ENCODE data around the gene PRXL2A. TPM values are rescaled to one million over a fixed set of nuclear protein-coding genes. Genes with fewer than 3 reads are reported as not detected.

The PRXL2A gene
- total and polyA plus RNA-seq, 7 donors: 19.0 to 51.8 (median 35.8) TPM

- peaks cover 15% of the 10 kb centered on the region for H3K4me1 ChIP-seq
- H3K27me3 ChIP-seq (ENCODE audit: insufficient read depth in 3 of 3, low read length in 2 of 3): no peaks in the 10 kb centered on the region
- intact Hi-C loops (cut with DNase I): loop anchor here in 1 of 2 donors (5.0 kb wide), 1 partner anchor 45 kb away; the partner anchor contains the start of gene PRXL2A
- no peak overlapping the region for H3K4me3 ChIP-seq
- no peak for TF ChIP-seq CTCF (IDR thresholded peaks at IDR 0.05)
- no peaks in the 10 kb centered on the region for H3K36me3 ChIP-seq (ENCODE audit: insufficient read depth in 1 of 2, low read depth in 1 of 2)
- WGBS, 3 donors: 69 to 79% (median 69%) methylated on average over 4 of the region's 4 CpGs
- no peak overlapping the region for H3K27ac ChIP-seq
- ATAC-seq: no peak
- no peaks in the 10 kb centered on the region for H3K9me3 ChIP-seq
- DNase-seq: no peak
Observed at GRCh38 chr10:80452640-80453039, 44.3 kb downstream of the PRXL2A start.

GRCh38 chr10:80453056-80453841 is 44.9 kb downstream of the PRXL2A start:
- DNase-seq: no peak
- H3K4me1 ChIP-seq: peaks cover 22% of the 10 kb centered on the region
- H3K9me3 ChIP-seq: no peaks in the 10 kb centered on the region
- peak overlapping the region; percentile 58 for H3K4me3 ChIP-seq
- H3K36me3 ChIP-seq (ENCODE audit: insufficient read depth in 1 of 2, low read depth in 1 of 2): no peaks in the 10 kb centered on the region
- intact Hi-C loops (cut with DNase I): loop anchor here in 1 of 2 donors (5.0 kb wide), 1 partner anchor 46 kb away; the partner anchor contains the start of gene PRXL2A
- peak overlapping the region; percentile 81 for H3K27ac ChIP-seq
- TF ChIP-seq CTCF (IDR thresholded peaks at IDR 0.05): no peak
- ATAC-seq: no peak
- WGBS, 3 donors: 31 to 39% (median 32%) methylated on average over 23 of the region's 23 CpGs
- H3K27me3 ChIP-seq (ENCODE audit: insufficient read depth in 3 of 3, low read length in 2 of 3): no peaks in the 10 kb centered on the region

GRCh38 chr10:80453842-80454512 is 45.6 kb downstream of the PRXL2A start, which contains the start of gene TSPAN14:
Gene TSPAN14, plus strand, starts transcription at chr10:80454310. Its CDS starts 34,924 bp downstream, at chr10:80489234.
- ATAC-seq (peak; percentile 92 to 93 (median 92)), DNase-seq (peak; percentile 90 to 93)
- no peak for TF ChIP-seq CTCF (IDR thresholded peaks at IDR 0.05)
- Histone ChIP-seq H3K9me3 (no peaks in the 10 kb centered on the region), H3K4me1 (peaks cover 29% of the 10 kb centered on the region), H3K27me3 (ENCODE audit: insufficient read depth in 3 of 3, low read length in 2 of 3) (no peaks in the 10 kb centered on the region), H3K36me3 (ENCODE audit: insufficient read depth in 1 of 2, low read depth in 1 of 2) (no peaks in the 10 kb centered on the region), H3K4me3 (peak within 1 kb of the TSS; percentile 98), H3K27ac (peak within 1 kb of the TSS; percentile 93)
- WGBS, 3 donors: 0 to 1% (median 1%) methylated on average over 41 to 89 of the region's 97 CpGs
- intact Hi-C loops (cut with DNase I): loop anchor here in 1 of 2 donors (2.0 to 5.0 kb wide), 2 partner anchors 45 to 47 kb away; partner anchors contain the start of gene PRXL2A

- no peak for TF ChIP-seq CTCF (IDR thresholded peaks at IDR 0.05)
- intact Hi-C loops (cut with DNase I): loop anchor here in 1 of 2 donors (2.0 to 5.0 kb wide), 2 partner anchors 44 to 47 kb away; partner anchors contain the start of gene PRXL2A
- WGBS, 3 donors: 1% methylated on average over 53 to 81 of the region's 81 CpGs
Observed at GRCh38 chr10:80454513-80455460, 46.4 kb downstream of the PRXL2A start.

More at GRCh38 chr10:80454513-80455460, 46.4 kb downstream of the PRXL2A start:
- H3K4me1 ChIP-seq: peaks cover 32% of the 10 kb centered on the region
- no peaks in the 10 kb centered on the region for H3K27me3 ChIP-seq (ENCODE audit: insufficient read depth in 3 of 3, low read length in 2 of 3)
- DNase-seq: peak; percentile 48 to 74
- H3K4me3 ChIP-seq: peak overlapping the region; percentile 98
- no peaks in the 10 kb centered on the region for H3K9me3 ChIP-seq
- ATAC-seq: peak; percentile 24 to 59 (median 45)
- peak overlapping the region; percentile 93 for H3K27ac ChIP-seq
- H3K36me3 ChIP-seq (ENCODE audit: insufficient read depth in 1 of 2, low read depth in 1 of 2): no peaks in the 10 kb centered on the region

Data from psoas muscle (tissue), 8 donors.